Left lobe of liver (tissue), 2 donors: ENCODE measurements around the gene SMURF2. TPM values are rescaled to one million over a fixed set of nuclear protein-coding genes. Genes with fewer than 3 reads are reported as not detected.
"Not testable (repeated sequence)": the region's sequence is repeated elsewhere in the genome, so short reads cannot be mapped to it uniquely, and the experiment has no call there.

Experiments used
- ATAC-seq: fragments of 200-7000 bp; cut with Tn5 transposase; one replicate; pipeline ENCODE4 v1.9.1; 2020; ENCODE audit warnings: mild to moderate bottlenecking, moderate library complexity
- DNase-seq: peaks from one replicate; pipeline ENCODE4 v3.0.0-alpha.2; 2020; ENCODE audit warnings: low spot score
- total RNA-seq: library from RNA; stranded (reverse); gene quantifications from one replicate; pipeline ENCODE4 v1.2.1, GENCODE V29; 2021
- donor health status: DM: no; HTN: no; CAD: no; lungs with moderate emphysema.
- donor health status: DM: no; HTN: yes; CAD: no.

SMURF2 gene
- total RNA-seq, 1 donor from 2014 or later, result 2.2 TPM

GRCh38 chr17:64667807-64668721, 6.0 kb upstream of the SMURF2 start:
- not testable (repeated sequence) for ATAC-seq, DNase-seq

- not testable (repeated sequence) for DNase-seq, ATAC-seq
These were observed 2.3 kb upstream of the SMURF2 start for GRCh38 chr17:64664299-64664981.

- not testable (repeated sequence) for DNase-seq, ATAC-seq
These were observed 1.7 kb upstream of the SMURF2 start for GRCh38 chr17:64663836-64664235.

GRCh38 chr17:64662774-64663367, 764 bp upstream of the SMURF2 start:
- DNase-seq, result no peak
- no peak for ATAC-seq

- ATAC-seq (peak; percentile 31), DNase-seq (no peak)
These were observed 456 bp downstream of the SMURF2 start for GRCh38 chr17:64661726-64661975.

- peak; percentile 37 for ATAC-seq
- DNase-seq, result peak; percentile 50
These were observed 955 bp downstream of the SMURF2 start for GRCh38 chr17:64660978-64661725.

- ATAC-seq, DNase-seq: not testable (repeated sequence)
These were observed 1.7 kb downstream of the SMURF2 start for GRCh38 chr17:64660195-64660977.

GRCh38 chr17:64658931-64659330, 3.2 kb downstream of the SMURF2 start:
- ATAC-seq, result no peak
- DNase-seq, result no peak

GRCh38 chr17:64657610-64658125, 4.4 kb downstream of the SMURF2 start:
- no peak for DNase-seq
- no peak for ATAC-seq

GRCh38 chr17:64655704-64656103, 6.4 kb downstream of the SMURF2 start:
- DNase-seq (no peak), ATAC-seq (no peak)

- ATAC-seq (no peak), DNase-seq (no peak)
These were observed 8.1 kb downstream of the SMURF2 start for GRCh38 chr17:64653985-64654355.

- no peak for ATAC-seq
These were observed 8.7 kb downstream of the SMURF2 start for GRCh38 chr17:64653325-64653984.

GRCh38 chr17:64651889-64652288, 10.2 kb downstream of the SMURF2 start:
- no peak for ATAC-seq

More at GRCh38 chr17:64653325-64653984, 8.7 kb downstream of the SMURF2 start:
- no peak for DNase-seq

GRCh38 chr17:64648234-64648633, 13.9 kb downstream of the SMURF2 start:
- ATAC-seq, result no peak
- DNase-seq, result no peak

More at GRCh38 chr17:64651889-64652288, 10.2 kb downstream of the SMURF2 start:
- DNase-seq, result no peak

- no peak for ATAC-seq
- no peak for DNase-seq
These were observed 14.3 kb downstream of the SMURF2 start for GRCh38 chr17:64647817-64648216.

GRCh38 chr17:64639516-64639915, 22.6 kb downstream of the SMURF2 start:
- ATAC-seq (no peak), DNase-seq (no peak)

GRCh38 chr17:64638552-64639203, 23.4 kb downstream of the SMURF2 start:
- DNase-seq (no peak), ATAC-seq (no peak)

- DNase-seq (no peak), ATAC-seq (no peak)
These were observed 26.3 kb downstream of the SMURF2 start for GRCh38 chr17:64635647-64636305.
